Lower lobe of right lung (tissue), 2 donors: ENCODE measurements around the gene SLC26A5. TPM values are rescaled to one million over a fixed set of nuclear protein-coding genes. Genes with fewer than 3 reads are reported as not detected.

Experiments
- ATAC-seq, 2 donors: fragments of 200-7000 bp; cut with Tn5 transposase; one replicate each; pipeline ENCODE4 v1.9.1; 2020 to 2022; ENCODE audit warnings: mild to moderate bottlenecking in 2 of 2, moderate library complexity in 2 of 2
- DNase-seq: peaks from one replicate; pipeline ENCODE4 v3.0.0-alpha.2; 2020
- H3K27ac ChIP-seq: fragments of 200-600 bp; one replicate; pipeline ENCODE4 v1.8.0; 2022
- H3K27me3 ChIP-seq: fragments of 200-600 bp; one replicate; pipeline ENCODE4 v1.8.0; 2022; ENCODE audit warnings: low read depth
- H3K36me3 ChIP-seq: fragments of 200-600 bp; one replicate; pipeline ENCODE4 v1.8.0; 2022; ENCODE audit warnings: mild to moderate bottlenecking
- H3K4me1 ChIP-seq: fragments of 200-600 bp; one replicate; pipeline ENCODE4 v1.8.0; 2022
- H3K4me3 ChIP-seq: fragments of 200-600 bp; one replicate; pipeline ENCODE4 v1.8.0; 2022; ENCODE audit warnings: mild to moderate bottlenecking
- H3K9me3 ChIP-seq: fragments of 200-600 bp; one replicate; pipeline ENCODE4 v1.8.0; 2022
- CTCF ChIP-seq: fragments of 200-600 bp; IDR thresholded peaks from one replicate; pipeline ENCODE4 v1.8.0; 2022; ENCODE audit warnings: antibody characterized with exemption, mild to moderate bottlenecking
- intact Hi-C: fragments of 100-400 bp; cut with DNase I; formaldehyde crosslinking; loops from one replicate; pipeline ENCODE4 v1.11.0; 2022
- total RNA-seq: library from RNA; stranded (reverse); fragmentation: NEBNext Ultra II Directional; extraction: Animal tissue kit (Norgen Biotek cat#: 25700); gene quantifications from one replicate; pipeline ENCODE4 v1.2.1, GENCODE V29; 2021
- donor health status: DM: no; HTN: yes; CAD: no; lungs with severe emphysema.

SLC26A5 gene
- total RNA-seq, 1 donor from 2014 or later = 1.8 TPM

GRCh38 chr7:103388469-103389140 lies 57.4 kb downstream of the SLC26A5 start:
- H3K27ac ChIP-seq = no peak overlapping the region
- DNase-seq (no peak), ATAC-seq (no peak)
- TF ChIP-seq CTCF = no peak
- H3K27me3 ChIP-seq = no peaks in the 10 kb centered on the region
- no peaks in the 10 kb centered on the region for H3K36me3 ChIP-seq
- no peaks in the 10 kb centered on the region for H3K9me3 ChIP-seq
- no peaks in the 10 kb centered on the region for H3K4me1 ChIP-seq
- no peak overlapping the region for H3K4me3 ChIP-seq
- intact Hi-C loops = no loop called here

GRCh38 chr7:103387242-103387641 lies 58.8 kb downstream of the SLC26A5 start:
- H3K9me3 ChIP-seq = no peaks in the 10 kb centered on the region
- ATAC-seq (no peak), DNase-seq (no peak)
- H3K4me3 ChIP-seq = no peak overlapping the region
- H3K27ac ChIP-seq = no peak overlapping the region
- no peaks in the 10 kb centered on the region for H3K36me3 ChIP-seq
- no peaks in the 10 kb centered on the region for H3K4me1 ChIP-seq
- intact Hi-C loops = no loop called here
- no peak for TF ChIP-seq CTCF
- H3K27me3 ChIP-seq = no peaks in the 10 kb centered on the region

- no peaks in the 10 kb centered on the region for H3K36me3 ChIP-seq
- no peak for TF ChIP-seq CTCF
- intact Hi-C loops = no loop called here
These were observed 64.0 kb downstream of the SLC26A5 start for GRCh38 chr7:103382032-103382402.

GRCh38 chr7:103381280-103382031 lies 64.6 kb downstream of the SLC26A5 start:
- no peak for DNase-seq
- Histone ChIP-seq H3K36me3 (no peaks in the 10 kb centered on the region), H3K27ac (no peak overlapping the region), H3K27me3 (no peaks in the 10 kb centered on the region), H3K9me3 (no peaks in the 10 kb centered on the region), H3K4me3 (no peak overlapping the region), H3K4me1 (no peaks in the 10 kb centered on the region)
- no peak for TF ChIP-seq CTCF
- intact Hi-C loops = no loop called here
- peak in 1 of 2 donors; percentile 25 for ATAC-seq

More at GRCh38 chr7:103382032-103382402, 64.0 kb downstream of the SLC26A5 start:
- no peak for DNase-seq
- H3K27me3 ChIP-seq = no peaks in the 10 kb centered on the region
- H3K4me3 ChIP-seq = no peak overlapping the region
- H3K27ac ChIP-seq = no peak overlapping the region
- no peak for ATAC-seq
- no peaks in the 10 kb centered on the region for H3K4me1 ChIP-seq
- no peaks in the 10 kb centered on the region for H3K9me3 ChIP-seq

GRCh38 chr7:103380395-103381191 lies 65.4 kb downstream of the SLC26A5 start:
- H3K36me3 ChIP-seq = no peaks in the 10 kb centered on the region
- no peaks in the 10 kb centered on the region for H3K27me3 ChIP-seq
- H3K4me3 ChIP-seq = no peak overlapping the region
- DNase-seq (no peak), ATAC-seq (peak in 1 of 2 donors; percentile 19)
- H3K9me3 ChIP-seq = no peaks in the 10 kb centered on the region
- no peak for TF ChIP-seq CTCF
- no peaks in the 10 kb centered on the region for H3K4me1 ChIP-seq
- intact Hi-C loops = no loop called here
- H3K27ac ChIP-seq = no peak overlapping the region
